ENCODE results near the gene C10orf90.

C10orf90 gene

GRCh38 chr10:126397640-126398382, 272.7 kb downstream of the C10orf90 start (continued):
- TF ChIP-seq, protein P1, sequence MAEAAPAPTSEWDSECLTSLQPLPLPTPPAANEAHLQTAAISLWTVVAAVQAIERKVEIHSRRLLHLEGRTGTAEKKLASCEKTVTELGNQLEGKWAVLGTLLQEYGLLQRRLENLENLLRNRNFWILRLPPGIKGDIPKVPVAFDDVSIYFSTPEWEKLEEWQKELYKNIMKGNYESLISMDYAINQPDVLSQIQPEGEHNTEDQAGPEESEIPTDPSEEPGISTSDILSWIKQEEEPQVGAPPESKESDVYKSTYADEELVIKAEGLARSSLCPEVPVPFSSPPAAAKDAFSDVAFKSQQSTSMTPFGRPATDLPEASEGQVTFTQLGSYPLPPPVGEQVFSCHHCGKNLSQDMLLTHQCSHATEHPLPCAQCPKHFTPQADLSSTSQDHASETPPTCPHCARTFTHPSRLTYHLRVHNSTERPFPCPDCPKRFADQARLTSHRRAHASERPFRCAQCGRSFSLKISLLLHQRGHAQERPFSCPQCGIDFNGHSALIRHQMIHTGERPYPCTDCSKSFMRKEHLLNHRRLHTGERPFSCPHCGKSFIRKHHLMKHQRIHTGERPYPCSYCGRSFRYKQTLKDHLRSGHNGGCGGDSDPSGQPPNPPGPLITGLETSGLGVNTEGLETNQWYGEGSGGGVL (tag by site-specific recombination; IDR thresholded peaks at IDR 0.05), result peak; percentile 82

- peaks cover 5% of the 10 kb centered on the region; the same call in 1 of the 2 replicates for H3K4me1 ChIP-seq (ENCODE audit: control insufficient read depth, insufficient read depth, low read length)
- H3K4me3 ChIP-seq (ENCODE audit: low read depth, low read length), result no peak overlapping the region
- no peaks in the 10 kb centered on the region for H3K9me3 ChIP-seq (ENCODE audit: control insufficient read depth, insufficient read depth, low read depth, low read length)
- POLR2A ChIA-PET, result no interaction called here
- CTCF ChIA-PET, result no interaction called here
- TF ChIP-seq ZNF302 (tag by site-specific recombination; IDR thresholded peaks at IDR 0.05; ENCODE audit: low read depth), result no peak
- TF ChIP-seq, protein P2, sequence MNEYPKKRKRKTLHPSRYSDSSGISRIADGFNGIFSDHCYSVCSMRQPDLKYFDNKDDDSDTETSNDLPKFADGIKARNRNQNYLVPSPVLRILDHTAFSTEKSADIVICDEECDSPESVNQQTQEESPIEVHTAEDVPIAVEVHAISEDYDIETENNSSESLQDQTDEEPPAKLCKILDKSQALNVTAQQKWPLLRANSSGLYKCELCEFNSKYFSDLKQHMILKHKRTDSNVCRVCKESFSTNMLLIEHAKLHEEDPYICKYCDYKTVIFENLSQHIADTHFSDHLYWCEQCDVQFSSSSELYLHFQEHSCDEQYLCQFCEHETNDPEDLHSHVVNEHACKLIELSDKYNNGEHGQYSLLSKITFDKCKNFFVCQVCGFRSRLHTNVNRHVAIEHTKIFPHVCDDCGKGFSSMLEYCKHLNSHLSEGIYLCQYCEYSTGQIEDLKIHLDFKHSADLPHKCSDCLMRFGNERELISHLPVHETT (tag by site-specific recombination; IDR thresholded peaks at IDR 0.05), result no peak
- TF ChIP-seq ZXDB (tag by site-specific recombination; IDR thresholded peaks at IDR 0.05), result no peak
- TF ChIP-seq ZNF2 (tag by site-specific recombination; IDR thresholded peaks at IDR 0.05), result no peak
- no peak for TF ChIP-seq PRDM1 (tag by site-specific recombination; IDR thresholded peaks at IDR 0.05)
- TF ChIP-seq, protein P3, sequence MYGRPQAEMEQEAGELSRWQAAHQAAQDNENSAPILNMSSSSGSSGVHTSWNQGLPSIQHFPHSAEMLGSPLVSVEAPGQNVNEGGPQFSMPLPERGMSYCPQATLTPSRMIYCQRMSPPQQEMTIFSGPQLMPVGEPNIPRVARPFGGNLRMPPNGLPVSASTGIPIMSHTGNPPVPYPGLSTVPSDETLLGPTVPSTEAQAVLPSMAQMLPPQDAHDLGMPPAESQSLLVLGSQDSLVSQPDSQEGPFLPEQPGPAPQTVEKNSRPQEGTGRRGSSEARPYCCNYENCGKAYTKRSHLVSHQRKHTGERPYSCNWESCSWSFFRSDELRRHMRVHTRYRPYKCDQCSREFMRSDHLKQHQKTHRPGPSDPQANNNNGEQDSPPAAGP (tag by site-specific recombination; IDR thresholded peaks at IDR 0.05), result no peak
- no peak for TF ChIP-seq ZNF416 (tag by site-specific recombination; IDR thresholded peaks at IDR 0.05)
- no peaks in the 10 kb centered on the region for H3K36me3 ChIP-seq (ENCODE audit: control insufficient read depth in 2 of 2, insufficient read depth in 1 of 2, low read length in 2 of 2)
- H3K27ac ChIP-seq (ENCODE audit: extremely low read depth, low read depth, low read length), result no peak overlapping the region
These were observed 273.3 kb downstream of the C10orf90 start for GRCh38 chr10:126397156-126397555.

GRCh38 chr10:126394948-126395347, 275.5 kb downstream of the C10orf90 start:
- TF ChIP-seq ZNF76 (tag by site-specific recombination; IDR thresholded peaks at IDR 0.05; ENCODE audit: borderline replicate concordance, low read depth) (no peak), ZNF626 (tag by site-specific recombination; IDR thresholded peaks at IDR 0.05) (no peak), ZNF366 (tag by site-specific recombination; conservative IDR thresholded peaks at IDR 0.05) (no peak), TRIM28 (IDR thresholded peaks at IDR 0.05; ENCODE audit: borderline replicate concordance, low read length) (no peak), SP7 (tag by site-specific recombination; IDR thresholded peaks at IDR 0.05) (no peak), ZEB2 (tag by site-specific recombination; IDR thresholded peaks at IDR 0.05) (no peak), ZFP41 (tag by site-specific recombination; IDR thresholded peaks at IDR 0.05; ENCODE audit: borderline replicate concordance) (no peak), GLI4 (tag by site-specific recombination; IDR thresholded peaks at IDR 0.05) (no peak), ZNF610 (tag by site-specific recombination; IDR thresholded peaks at IDR 0.05; ENCODE audit: borderline replicate concordance) (no peak), KLF1 (tag by site-specific recombination; IDR thresholded peaks at IDR 0.05) (no peak), ZNF169 (tag by site-specific recombination; IDR thresholded peaks at IDR 0.05) (no peak), TCF7L2 (IDR thresholded peaks at IDR 0.05; ENCODE audit: borderline replicate concordance, low read depth, low read length) (no peak), ZNF2 (tag by site-specific recombination; IDR thresholded peaks at IDR 0.05) (no peak), ZNF223 (tag by site-specific recombination; IDR thresholded peaks at IDR 0.05) (no peak), SETDB1 (IDR thresholded peaks at IDR 0.05; ENCODE audit: insufficient read length, low read length) (no peak), ZBTB8A (tag by site-specific recombination; IDR thresholded peaks at IDR 0.05) (no peak)
- TF ChIP-seq, protein P3 (tag by site-specific recombination; IDR thresholded peaks at IDR 0.05), result no peak
- TF ChIP-seq, protein P4, sequence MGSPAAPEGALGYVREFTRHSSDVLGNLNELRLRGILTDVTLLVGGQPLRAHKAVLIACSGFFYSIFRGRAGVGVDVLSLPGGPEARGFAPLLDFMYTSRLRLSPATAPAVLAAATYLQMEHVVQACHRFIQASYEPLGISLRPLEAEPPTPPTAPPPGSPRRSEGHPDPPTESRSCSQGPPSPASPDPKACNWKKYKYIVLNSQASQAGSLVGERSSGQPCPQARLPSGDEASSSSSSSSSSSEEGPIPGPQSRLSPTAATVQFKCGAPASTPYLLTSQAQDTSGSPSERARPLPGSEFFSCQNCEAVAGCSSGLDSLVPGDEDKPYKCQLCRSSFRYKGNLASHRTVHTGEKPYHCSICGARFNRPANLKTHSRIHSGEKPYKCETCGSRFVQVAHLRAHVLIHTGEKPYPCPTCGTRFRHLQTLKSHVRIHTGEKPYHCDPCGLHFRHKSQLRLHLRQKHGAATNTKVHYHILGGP (tag by site-specific recombination; IDR thresholded peaks at IDR 0.05), result no peak
- H3K4me1 ChIP-seq (ENCODE audit: control insufficient read depth, insufficient read depth, low read length), result peaks cover 5% of the 10 kb centered on the region; the same call in 1 of the 2 replicates
- no peak overlapping the region for H3K4me3 ChIP-seq (ENCODE audit: low read depth, low read length)
- no peaks in the 10 kb centered on the region for H3K9me3 ChIP-seq (ENCODE audit: control insufficient read depth, insufficient read depth, low read depth, low read length)
- no peak overlapping the region for H3K27ac ChIP-seq (ENCODE audit: extremely low read depth, low read depth, low read length)
- H3K36me3 ChIP-seq (ENCODE audit: control insufficient read depth in 2 of 2, insufficient read depth in 1 of 2, low read length in 2 of 2), result no peaks in the 10 kb centered on the region
- CTCF ChIA-PET, result no interaction called here
- POLR2A ChIA-PET, result no interaction called here

Measured in HEK293 (cell line).